EH (cell line): ENCODE measurements around the gene POLR3K.
"Not testable (repeated sequence)": the region's sequence is repeated elsewhere in the genome, so short reads cannot be mapped to it uniquely, and the experiment has no call there.

Experiments used
- DNase-seq: peaks from one replicate; pipeline ENCODE4 v3.0.0-alpha.2; 2015; ENCODE audit warnings: low read depth

POLR3K gene

GRCh38 chr16:42691-43090 lies 10.7 kb downstream of the POLR3K start:
- no peak for DNase-seq

DNA sequence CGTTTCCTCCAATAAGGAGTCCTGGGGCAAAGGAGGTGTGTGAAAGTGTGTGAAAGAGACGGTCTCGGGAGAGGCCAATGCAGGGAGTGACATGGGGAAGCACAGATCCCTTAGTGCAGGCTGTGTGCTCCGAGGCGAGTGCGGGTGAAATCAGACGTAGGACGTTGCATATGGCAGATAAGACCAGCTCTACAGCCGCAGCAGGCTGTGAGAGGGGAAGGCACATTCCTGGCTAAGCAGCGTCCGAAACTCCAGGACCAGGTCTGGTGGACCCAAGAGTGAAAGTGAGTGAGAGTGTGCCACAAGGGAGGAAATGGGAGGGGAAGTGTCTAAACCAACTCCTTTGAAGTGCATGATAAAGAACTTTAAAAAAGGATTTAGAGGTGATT lies 11.3 kb downstream of the POLR3K start:
- DNase-seq, result no peak

GRCh38 chr16:41439-42068 lies 11.9 kb downstream of the POLR3K start:
- DNase-seq, result no peak

DNA sequence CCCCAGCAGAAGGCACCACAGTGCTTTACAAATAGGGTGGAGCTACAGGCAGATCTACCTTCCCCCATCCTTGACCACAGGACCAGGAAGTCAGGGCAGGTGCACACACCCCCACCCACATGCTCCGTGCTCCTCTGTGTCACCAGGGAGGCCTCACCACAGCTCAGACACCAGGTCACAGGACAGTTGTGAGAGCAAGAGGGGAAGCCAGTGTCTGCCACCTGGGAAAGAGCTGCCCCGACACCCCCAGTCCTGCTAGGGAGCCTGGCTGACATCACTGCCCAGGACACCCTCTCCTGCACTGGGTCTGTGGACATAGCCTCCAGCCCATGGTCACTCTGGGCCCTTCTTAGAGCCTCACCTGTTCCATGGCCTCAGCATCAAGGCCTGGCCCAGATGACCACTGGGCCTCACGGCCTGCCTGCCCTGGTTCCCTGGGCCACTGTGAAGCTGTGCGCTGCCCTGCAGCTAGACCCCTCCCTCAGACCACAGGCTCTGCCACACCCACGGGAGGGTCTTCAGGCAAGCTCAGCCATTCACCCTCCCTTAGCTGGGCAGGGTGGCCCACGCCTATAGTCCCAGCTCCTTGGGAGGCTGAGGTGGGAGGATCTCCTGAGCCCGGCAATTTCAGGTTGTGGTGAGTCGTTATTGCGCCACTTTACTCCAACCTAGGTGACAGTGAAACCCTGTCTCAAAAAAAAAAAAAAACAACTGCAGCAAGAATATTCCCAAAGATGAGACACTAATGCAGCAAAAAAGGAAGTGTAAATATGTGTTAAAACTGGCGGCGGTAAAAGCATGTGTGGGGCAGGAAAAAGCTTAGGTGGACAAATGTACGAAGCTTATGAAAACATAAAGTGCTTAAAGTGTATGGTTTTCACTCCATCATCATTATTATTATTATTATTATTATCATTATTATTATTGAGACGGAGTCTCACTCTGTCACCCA lies 14.2 kb downstream of the POLR3K start:
- DNase-seq, result no peak

- DNase-seq, result not testable (repeated sequence)
Observed at GRCh38 chr16:38206-38605, 15.2 kb downstream of the POLR3K start.

GRCh38 chr16:37511-37910 lies 15.9 kb downstream of the POLR3K start:
- no peak for DNase-seq

DNA sequence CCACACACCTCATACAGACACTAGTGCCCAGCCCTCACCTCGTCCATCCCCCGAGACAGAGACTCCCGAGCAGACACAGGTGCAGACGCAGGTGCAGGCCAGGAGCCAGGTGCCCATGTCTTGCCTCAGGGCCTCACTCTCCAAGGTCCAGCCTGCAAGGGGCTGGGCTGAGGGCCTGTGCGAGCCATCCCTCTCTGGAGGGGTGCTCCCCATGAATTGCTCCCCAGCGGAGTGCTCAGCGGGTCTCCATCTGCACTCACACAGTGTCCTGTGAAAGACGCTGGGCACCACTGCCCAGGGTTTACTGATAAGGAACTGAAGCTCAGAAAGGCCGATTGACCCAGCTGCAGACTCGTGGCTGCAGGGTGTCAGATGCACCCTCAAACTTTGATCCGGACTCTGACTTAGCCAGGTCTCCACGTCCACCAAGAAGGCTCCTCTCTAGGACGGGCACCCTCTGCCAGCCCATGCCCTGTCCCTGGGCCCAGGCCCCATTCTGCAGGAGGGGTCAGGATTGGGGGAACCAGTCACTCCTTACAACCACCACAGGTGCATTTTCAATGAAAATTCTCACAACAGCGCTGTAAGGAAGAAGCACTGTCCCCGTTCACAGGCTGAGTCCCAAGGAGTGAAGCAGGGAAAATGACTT lies 16.9 kb downstream of the POLR3K start:
- DNase-seq, result no peak

- DNase-seq, result no peak
Observed at GRCh38 chr16:35678-36305, 17.6 kb downstream of the POLR3K start.

DNA sequence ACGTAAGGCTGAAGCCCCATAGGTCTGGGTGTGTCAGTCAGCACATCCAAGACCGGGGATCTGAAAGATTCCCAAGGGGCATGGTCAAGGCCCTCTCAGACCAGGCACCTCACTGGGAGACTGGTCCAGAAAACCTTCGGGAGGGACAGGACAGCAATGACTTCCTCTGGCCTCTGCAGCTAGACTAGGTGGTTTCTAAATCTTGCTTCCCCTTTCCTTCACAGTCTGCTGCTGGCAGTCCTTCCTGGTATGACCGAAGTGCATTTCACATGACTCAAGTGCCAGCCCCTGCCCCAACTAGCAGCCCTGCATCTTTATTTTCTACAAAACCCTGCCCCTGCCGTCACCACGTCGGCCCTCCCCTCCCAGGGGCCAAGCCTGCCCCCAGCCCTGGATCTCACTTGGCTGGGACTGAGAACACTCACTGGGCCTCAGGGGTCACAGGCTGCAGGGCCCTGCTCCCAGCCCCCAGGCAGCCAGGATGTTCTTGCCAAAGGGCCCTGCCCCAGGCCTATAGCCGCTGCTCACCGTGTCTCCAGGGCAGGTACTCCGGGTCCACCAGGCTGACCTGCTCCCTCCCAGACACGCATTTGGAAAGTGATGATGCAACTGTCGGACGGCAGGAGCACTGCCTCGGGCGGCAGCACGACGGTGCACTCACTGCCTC lies 18.3 kb downstream of the POLR3K start:
- DNase-seq, result no peak

- no peak for DNase-seq
Observed at GRCh38 chr16:34648-34987, 18.8 kb downstream of the POLR3K start.

- no peak for DNase-seq
Observed at GRCh38 chr16:33877-34647, 19.3 kb downstream of the POLR3K start.

DNA sequence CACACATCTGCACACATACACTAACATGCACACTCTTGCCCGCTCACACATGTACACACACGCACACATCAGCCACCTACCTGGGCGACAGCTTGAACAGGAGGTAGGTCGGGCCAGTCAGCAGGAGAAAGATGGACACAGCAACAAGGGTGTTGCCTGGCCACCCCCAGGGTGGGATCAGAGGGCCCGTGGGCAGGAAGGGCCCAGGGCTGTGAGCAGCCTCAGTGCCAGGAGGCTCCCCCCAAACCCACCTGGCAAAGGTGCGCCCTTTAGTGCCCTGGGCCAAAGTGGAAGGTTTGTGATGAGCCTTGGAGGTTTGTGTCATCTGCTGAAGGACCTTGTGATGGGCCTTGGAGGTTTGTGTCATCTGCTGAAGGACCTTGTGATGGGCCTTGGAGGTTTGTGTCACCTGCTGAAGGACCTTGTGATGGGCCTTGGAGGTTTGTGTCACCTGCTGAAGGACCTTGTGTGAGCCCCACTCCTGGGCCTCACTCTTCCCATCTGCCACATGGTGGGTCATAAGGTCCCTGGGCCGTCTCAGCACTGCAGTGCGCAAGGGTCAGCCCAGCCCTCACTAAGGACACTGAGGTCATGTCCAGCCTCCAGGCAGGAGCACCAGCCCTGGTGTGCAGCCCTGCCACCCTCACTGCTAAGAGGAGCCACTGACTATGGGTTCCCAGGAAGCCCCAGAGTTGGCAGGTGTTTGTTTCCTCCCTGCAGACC lies 20.1 kb downstream of the POLR3K start:
- not testable (repeated sequence) for DNase-seq

DNA sequence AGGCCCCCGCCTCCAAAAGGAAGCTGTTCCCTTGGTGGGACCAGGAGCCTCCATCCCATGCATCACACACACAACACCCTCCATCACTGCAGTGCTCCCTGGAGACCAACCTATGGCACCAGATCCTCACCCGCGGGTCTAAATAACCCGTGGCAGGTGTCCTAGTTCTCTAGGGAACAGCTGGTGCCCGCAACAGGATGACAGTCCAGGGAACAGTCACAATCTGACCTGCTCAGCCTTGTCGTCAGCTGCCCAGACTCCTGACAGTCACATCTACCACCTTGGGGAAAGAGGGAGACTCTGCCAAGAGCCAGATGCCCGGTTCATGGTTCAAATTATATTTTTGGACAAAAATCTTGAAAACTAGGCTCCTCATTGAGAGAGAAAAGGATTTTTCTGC lies 22.8 kb downstream of the POLR3K start:
- not testable (repeated sequence) for DNase-seq

- DNase-seq, result not testable (repeated sequence)
Observed at GRCh38 chr16:25926-26348, 27.5 kb downstream of the POLR3K start.

DNA sequence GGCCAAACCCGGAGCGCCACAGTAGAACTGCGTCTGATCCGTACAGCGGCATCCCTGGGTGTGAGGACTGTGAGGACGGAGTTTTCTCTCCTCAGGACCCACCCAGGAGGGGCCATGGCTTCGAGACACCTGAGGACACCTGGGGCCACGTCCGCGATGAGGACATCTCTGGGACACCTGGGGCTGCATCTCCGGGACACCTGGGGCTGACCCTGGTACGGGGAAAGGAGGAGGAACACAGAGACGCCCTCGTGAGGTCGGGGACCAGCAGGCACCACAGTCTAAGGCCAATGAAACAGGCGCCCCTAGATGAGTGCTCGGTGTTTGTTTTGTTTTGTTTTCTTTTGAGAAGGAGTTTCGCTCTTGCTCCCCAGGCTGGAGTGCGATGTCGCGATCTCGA lies 29.3 kb downstream of the POLR3K start:
- DNase-seq, result not testable (repeated sequence)

- DNase-seq, result not testable (repeated sequence)
Observed at GRCh38 chr16:20886-21285, 32.5 kb downstream of the POLR3K start.

DNA sequence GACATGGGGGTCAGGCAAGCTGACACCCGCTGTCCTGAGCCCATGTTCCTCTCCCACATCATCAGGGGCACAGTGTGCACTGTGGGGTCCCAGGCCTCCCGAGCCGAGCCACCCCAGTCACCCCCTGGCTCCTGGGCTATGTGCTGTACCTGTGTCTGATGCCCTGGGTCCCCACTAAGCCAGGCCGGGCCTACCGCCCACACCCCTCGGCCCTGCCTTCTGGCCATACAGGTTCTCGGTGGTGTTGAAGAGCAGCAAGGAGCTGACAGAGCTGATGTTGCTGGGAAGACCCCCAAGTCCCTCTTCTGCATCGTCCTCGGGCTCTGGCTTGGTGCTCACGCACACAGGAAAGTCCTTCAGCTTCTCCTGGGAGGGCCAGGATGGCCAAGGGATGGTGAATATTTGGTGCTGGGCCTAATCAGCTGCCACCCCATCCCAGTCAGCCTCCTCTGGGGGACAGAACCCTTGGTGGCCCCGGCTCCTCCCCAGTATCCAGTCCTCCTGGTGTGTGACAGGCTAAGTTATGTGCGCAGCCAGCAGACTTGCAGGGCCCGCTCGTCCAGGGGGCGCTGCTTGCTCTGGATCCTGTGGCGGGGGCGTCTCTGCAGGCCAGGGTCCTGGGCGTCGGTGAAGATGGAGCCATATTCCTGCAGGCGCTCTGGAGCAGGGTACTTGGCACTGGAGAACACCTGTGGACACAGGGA lies 36.2 kb downstream of the POLR3K start:
- not testable (repeated sequence) for DNase-seq

DNA sequence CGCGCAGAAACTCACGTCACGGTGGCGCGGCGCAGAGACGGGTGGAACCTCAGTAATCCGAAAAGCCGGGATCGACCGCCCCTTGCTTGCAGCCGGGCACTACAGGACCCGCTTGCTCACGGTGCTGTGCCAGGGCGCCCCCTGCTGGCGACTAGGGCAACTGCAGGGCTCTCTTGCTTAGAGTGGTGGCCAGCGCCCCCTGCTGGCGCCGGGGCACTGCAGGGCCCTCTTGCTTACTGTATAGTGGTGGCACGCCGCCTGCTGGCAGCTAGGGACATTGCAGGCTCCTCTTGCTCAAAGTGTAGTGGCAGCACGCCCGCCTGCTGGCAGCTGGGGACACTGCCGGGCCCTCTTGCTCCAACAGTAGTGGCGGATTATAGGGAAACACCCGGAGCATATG lies 42.6 kb downstream of the POLR3K start:
- not testable (repeated sequence) for DNase-seq

DNA sequence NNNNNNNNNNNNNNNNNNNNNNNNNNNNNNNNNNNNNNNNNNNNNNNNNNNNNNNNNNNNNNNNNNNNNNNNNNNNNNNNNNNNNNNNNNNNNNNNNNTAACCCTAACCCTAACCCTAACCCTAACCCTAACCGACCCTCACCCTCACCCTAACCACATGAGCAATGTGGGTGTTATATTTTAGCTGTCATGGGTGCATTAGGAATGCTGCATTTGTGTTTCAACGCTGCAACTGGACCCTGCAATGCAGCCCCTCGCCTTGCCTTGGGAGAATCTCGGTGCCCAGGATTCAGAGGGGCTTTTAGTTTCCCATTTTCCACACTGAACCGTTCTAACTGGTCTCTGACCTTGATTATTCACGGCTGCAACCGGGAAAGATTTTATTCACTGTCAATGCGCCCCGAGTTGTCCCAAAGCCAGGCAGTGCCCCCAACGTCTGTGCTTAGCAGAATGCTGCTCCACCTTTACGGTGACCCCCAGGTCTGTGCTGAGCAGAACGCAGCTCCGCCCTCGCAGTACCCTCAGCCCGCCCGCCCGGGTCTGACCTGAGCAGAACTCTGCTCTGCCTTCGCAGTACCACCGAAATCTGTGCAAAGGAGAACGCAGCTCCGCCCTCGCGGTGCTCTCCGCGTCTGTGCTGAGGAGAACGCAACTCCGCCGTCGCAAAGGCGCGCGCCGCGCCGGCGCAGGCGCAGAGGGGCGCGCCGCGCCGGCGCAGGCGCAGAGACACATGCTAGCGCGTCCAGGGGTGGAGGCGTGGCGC lies 43.3 kb downstream of the POLR3K start:
- no peak for DNase-seq
